GM18505 (cell line): ENCODE data around the gene POLD3.

Experiments
- ATAC-seq: cut with Tn5 transposase; IDR thresholded peaks from one replicate; pipeline ENCODE4 v1.9.1; 2021; ENCODE audit not compliant: unreplicated experiment
- POLR2A ChIP-seq: IDR thresholded peaks from 4 replicates; pipeline ENCODE4 v1.6.1; 2011; ENCODE audit warnings: borderline replicate concordance; ENCODE audit not compliant: insufficient read depth, insufficient read length; ENCODE audit errors: extremely low read depth

POLD3 gene

GRCh38 chr11:74687237-74688023 is 95.0 kb downstream of the POLD3 start:
- no peak for TF ChIP-seq POLR2A
- ATAC-seq = no peak

GRCh38 chr11:74689666-74690065 is 97.3 kb downstream of the POLD3 start:
- ATAC-seq = no peak
- no peak for TF ChIP-seq POLR2A

DNA sequence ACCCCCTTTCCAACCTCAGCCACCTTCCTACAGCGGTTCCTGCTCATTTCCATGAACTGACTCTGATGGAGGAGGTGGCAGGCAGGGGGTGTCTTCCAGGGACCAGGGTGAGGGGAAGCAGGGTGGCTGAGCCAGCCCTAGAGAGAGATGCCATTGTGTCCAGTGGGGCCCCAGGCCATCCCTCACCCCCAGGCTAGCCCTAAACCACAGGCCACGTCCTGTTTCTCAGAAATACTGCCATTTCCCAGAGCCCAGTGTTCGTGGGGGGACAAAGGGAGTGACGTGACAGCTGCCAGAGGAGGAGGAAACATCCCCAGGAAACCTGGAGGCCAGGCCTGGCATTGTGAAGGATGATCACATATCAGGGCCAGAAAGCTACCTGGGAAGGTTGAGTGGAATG is 99.4 kb downstream of the POLD3 start:
- ATAC-seq = no peak
- no peak for TF ChIP-seq POLR2A
